Adrenal gland (tissue), 5 donors: ENCODE data around the gene PDE9A.

ENCODE experiments used
- CTCF ChIP-seq, 6 experiments: fragments of 450-650 bp in 4 of 6; fragments of 200-600 bp in 2 of 6; sonication (generic) in 1 of 6; IDR thresholded peaks; 1 replicate in 5 of 6; 2 replicates in 1 of 6; pipeline versions ENCODE4 v1.5.1 to v1.8.0; 2016 to 2021; ENCODE audit warnings: antibody characterized with exemption in 6 of 6, mild to moderate bottlenecking in 2 of 6, moderate library complexity in 1 of 6
- POLR2A ChIP-seq, 2 donors: fragments of 450-650 bp; IDR thresholded peaks; one replicate each; pipeline ENCODE4 v1.6.1; 2017; ENCODE audit warnings: antibody characterized with exemption in 2 of 2, mild to moderate bottlenecking in 2 of 2, moderate library complexity in 1 of 2
- donor health status: DM: no; HTN: no; CAD: no.

- TF ChIP-seq CTCF (IDR thresholded peaks at IDR 0.05) (no peak), POLR2A (IDR thresholded peaks at IDR 0.05) (no peak)
Measured at GRCh38 chr21:42659416-42660117, 6.1 kb downstream of the PDE9A start.
